Measurements from ENCODE around the gene IGFBP6. TPM values are rescaled to one million over a fixed set of nuclear protein-coding genes. Genes with fewer than 3 reads are reported as not detected.

IGFBP6 gene
- polyA plus RNA-seq, 3 donors from 2014 or later: 0.69 to 2.1 TPM; not detected in 1

DNA sequence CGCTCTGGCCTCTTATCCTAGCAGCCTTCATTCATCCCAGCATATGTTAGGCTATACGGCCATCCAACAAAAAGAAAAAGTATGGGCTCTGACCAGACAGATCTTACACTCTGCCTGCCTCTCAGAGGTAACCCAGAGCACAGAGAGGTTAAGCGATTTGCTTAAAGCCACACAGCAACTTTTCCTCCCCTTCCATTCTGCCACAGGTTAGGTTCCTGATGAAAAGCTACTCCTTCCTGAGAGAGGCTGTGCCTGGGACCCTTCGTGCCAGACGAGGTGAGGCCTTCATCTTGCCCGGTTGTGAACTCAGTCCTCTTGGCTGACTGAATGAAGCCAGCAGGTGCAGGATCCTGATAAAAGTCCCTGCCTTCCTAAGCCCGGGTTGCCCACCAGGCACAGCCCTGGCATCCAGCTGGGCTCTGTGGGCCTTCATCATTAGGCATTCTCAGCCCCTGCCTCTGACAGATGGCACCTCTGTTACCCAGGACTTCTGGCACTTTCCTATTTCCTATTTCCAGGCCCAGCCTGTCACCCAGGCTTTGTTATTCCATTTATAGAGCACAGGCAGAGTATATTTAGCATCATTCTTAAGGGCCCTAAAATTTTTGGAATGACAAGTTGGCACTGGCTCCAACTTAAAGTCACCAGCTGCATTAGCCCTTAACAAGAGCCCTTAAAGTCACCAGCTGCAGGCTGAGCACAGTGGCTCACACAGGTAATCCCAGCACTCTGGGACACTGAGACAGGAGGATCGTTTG lies 18.6 kb downstream of the IGFBP6 start:
- H3K4me1 Mint-ChIP-seq: no peaks in the 10 kb centered on the region
- H3K27ac Mint-ChIP-seq: no peak overlapping the region
- peaks cover 0 to 3% (median 0%) of the 10 kb centered on the region in 3 donors for H3K36me3 Mint-ChIP-seq
- H3K4me3 Mint-ChIP-seq: no peak overlapping the region
- no peaks in the 10 kb centered on the region for H3K27me3 Mint-ChIP-seq (ENCODE audit: low read depth in 3 of 3)
- no peak for DNase-seq
- no peaks in the 10 kb centered on the region for H3K9me3 Mint-ChIP-seq

DNA sequence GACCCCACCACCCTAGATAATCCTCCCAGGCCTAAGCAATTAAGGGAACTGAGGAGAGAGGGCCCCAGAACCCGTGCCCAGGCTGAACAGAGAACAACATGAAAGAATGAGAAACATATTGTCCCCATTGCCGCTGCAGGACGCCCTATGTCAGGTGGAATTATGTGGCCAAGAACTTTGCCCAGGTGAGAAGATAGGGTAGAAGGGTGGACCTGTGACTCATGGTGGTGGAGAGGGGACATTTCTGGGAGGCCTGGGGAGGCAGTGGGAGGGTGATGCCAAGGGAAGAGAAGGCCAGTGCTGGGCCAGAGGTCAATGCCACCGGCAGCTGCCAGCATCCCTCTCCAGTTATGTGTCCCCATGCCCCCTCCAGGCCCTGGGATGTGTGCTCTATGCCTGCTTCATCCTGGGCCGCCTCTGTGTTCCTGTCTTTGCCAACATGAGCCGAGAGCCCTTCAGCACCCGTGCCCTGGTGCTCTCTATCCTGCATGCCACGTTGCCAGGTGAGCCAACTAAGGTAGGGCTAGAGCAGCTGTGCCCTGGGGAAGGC lies 21.4 kb downstream of the IGFBP6 start:
- no peak for DNase-seq
- no peaks in the 10 kb centered on the region for H3K36me3 Mint-ChIP-seq
- no peaks in the 10 kb centered on the region for H3K4me1 Mint-ChIP-seq
- H3K4me3 Mint-ChIP-seq: no peak overlapping the region
- H3K27me3 Mint-ChIP-seq (ENCODE audit: low read depth in 3 of 3): no peaks in the 10 kb centered on the region
- H3K9me3 Mint-ChIP-seq: no peaks in the 10 kb centered on the region
- no peak overlapping the region for H3K27ac Mint-ChIP-seq

DNA sequence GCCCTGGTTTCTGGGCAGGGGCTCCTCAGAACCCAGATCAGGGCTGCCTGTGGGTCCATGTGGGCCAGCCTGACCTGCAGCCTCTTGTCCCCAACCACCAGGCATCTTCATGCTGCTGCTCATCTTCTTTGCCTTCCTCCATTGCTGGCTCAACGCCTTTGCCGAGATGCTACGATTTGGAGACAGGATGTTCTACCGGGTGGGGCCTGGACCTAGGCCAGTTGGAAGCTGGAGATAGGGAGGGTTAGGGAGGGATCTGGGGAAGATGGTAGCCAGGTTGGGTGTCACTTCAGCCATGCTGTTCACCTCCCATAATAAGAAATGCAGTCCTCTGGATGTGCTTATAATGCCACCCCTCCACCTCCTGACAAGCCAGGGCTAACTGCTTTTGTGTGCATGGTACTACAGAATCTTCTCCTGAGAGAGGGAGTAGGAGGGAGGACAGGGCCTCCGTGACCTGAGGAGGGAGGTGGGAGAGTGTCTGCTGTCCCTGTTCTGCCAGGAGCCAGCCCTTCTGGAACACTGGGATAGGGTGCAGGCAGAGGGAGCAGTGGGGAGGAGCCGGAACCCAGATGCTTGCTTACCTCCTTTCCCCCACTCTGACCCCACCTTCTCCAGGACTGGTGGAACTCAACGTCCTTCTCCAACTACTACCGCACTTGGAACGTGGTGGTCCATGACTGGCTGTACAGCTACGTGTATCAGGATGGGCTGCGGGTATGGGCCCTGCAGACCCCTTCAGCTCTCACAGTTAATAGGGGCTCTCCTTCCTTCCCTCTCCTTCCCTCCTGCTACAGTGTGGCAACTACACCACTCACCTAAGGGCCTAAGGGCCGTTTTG lies 23.4 kb downstream of the IGFBP6 start:
- no peak for DNase-seq
- H3K4me1 Mint-ChIP-seq: no peaks in the 10 kb centered on the region
- peak overlapping the region in 1 of 6 donors; percentile 10 for H3K27ac Mint-ChIP-seq
- peaks cover 0 to 2% (median 0%) of the 10 kb centered on the region in 3 donors for H3K27me3 Mint-ChIP-seq (ENCODE audit: low read depth in 3 of 3)
- no peaks in the 10 kb centered on the region for H3K36me3 Mint-ChIP-seq
- peaks cover 0 to 1% (median 0%) of the 10 kb centered on the region in 6 donors for H3K9me3 Mint-ChIP-seq
- H3K4me3 Mint-ChIP-seq: no peak overlapping the region

DNA sequence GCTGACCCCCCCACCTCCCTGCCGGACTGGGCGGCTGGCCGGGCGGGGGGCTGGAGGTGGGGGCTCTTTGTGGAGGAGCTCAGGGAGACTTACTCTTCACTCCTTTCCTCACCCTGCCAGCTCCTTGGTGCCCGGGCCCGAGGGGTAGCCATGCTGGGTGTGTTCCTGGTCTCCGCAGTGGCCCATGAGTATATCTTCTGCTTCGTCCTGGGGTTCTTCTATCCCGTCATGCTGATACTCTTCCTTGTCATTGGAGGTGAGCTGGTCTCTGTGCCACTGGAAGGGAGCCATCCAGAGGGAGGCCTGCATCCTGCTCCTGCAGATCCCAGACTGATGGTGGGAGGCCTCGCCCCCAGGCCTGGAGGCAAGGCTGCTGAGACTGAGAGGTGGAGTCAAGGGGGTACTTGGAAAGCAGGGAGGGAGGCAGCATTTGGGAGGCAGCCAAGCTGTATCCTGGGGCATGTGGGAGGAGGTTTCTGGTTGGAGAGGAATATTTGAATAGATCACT lies 25.5 kb downstream of the IGFBP6 start:
- Mint-ChIP-seq H3K4me3 (no peak overlapping the region), H3K9me3 (peaks cover 0 to 1% (median 0%) of the 10 kb centered on the region in 6 donors), H3K27me3 (ENCODE audit: low read depth in 3 of 3) (peaks cover 0 to 6% (median 3%) of the 10 kb centered on the region in 3 donors), H3K36me3 (peaks cover 0 to 3% (median 0%) of the 10 kb centered on the region in 3 donors), H3K4me1 (no peaks in the 10 kb centered on the region), H3K27ac (no peak overlapping the region)
- DNase-seq: no peak

DNA sequence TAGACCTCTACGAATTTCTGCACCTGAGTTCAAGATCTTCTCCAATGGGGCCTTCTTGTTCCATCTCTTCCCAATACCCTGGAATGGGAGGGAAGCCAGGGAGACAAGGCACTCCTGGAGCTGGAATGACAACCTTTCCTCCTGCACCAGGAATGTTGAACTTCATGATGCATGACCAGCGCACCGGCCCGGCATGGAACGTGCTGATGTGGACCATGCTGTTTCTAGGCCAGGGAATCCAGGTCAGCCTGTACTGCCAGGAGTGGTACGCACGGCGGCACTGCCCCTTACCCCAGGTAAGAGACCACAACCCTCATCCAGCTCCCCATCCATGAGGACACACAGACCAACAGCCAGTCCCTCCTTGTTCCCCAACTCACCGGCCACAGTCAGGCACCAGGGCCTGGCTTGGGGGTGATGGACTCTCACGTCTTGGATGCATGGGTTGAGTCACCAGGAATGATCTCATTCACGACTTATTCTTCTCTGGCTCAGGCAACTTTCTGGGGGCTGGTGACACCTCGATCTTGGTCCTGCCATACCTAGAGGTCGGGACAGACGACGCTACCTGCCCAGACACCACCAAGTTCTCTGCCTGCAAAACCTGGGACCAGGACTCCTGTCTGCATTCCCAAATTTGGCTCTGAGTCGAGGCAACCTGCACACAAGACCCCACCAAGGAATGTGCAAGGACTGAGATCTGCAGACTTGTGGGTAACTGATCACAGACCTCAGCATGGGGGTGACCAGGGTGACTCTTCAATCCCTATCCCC lies 26.3 kb downstream of the IGFBP6 start:
- H3K36me3 Mint-ChIP-seq: peaks cover 0 to 3% (median 0%) of the 10 kb centered on the region in 3 donors
- peaks cover 0 to 1% (median 0%) of the 10 kb centered on the region in 6 donors for H3K9me3 Mint-ChIP-seq
- no peak overlapping the region for H3K27ac Mint-ChIP-seq

DNA sequence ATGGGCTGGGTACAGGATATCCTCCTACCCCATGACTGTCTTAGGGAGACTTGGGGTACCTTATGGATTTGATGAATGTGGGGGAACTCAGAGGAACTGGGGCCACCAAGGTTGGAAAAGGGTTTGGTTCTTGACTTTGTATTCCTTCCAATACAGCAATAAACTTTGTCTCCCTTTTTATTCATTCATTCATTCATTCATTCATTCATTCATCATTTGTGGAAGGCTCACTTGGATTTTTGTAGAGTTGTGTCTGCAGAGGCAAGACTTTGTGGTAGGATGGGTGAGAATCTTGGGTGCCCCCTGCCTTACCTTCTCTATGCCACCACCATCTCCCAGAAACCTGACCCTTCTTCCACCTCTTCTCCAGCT lies 26.9 kb downstream of the IGFBP6 start:
- H3K9me3 Mint-ChIP-seq: peaks cover 0 to 1% (median 0%) of the 10 kb centered on the region in 6 donors
- peaks cover 0 to 3% (median 0%) of the 10 kb centered on the region in 3 donors for H3K36me3 Mint-ChIP-seq
- no peak overlapping the region for H3K27ac Mint-ChIP-seq
- no peak for DNase-seq
- no peaks in the 10 kb centered on the region for H3K4me1 Mint-ChIP-seq
- peaks cover 0 to 9% (median 8%) of the 10 kb centered on the region in 3 donors for H3K27me3 Mint-ChIP-seq (ENCODE audit: low read depth in 3 of 3)
- no peak overlapping the region for H3K4me3 Mint-ChIP-seq

More for the DNA sequence above, 26.3 kb downstream of the IGFBP6 start:
- Mint-ChIP-seq H3K4me3 (no peak overlapping the region), H3K4me1 (no peaks in the 10 kb centered on the region), H3K27me3 (ENCODE audit: low read depth in 3 of 3) (peaks cover 0 to 6% (median 6%) of the 10 kb centered on the region in 3 donors)
- DNase-seq: no peak

DNA sequence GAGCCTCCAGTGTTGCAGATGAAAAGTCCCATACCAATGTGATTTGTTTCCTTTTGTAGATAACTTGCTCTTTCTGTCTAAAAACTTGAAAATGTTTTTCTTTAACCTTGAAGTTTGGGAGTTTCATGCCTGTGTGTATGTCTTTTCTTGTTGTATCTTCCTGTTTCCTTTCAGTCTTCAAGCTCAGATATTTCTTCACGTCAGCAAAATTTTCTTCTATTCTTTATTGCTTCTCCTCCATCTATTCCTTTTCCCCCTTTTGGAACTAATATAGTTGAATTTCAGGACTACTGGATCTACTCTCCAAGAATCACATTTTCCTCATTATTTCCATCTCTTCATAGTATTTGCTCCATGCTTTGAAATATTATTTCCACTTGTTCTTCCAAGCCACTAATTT lies 29.7 kb downstream of the IGFBP6 start:
- H3K9me3 Mint-ChIP-seq: peaks cover 0 to 1% (median 0%) of the 10 kb centered on the region in 6 donors
- H3K36me3 Mint-ChIP-seq: peaks cover 0 to 3% (median 0%) of the 10 kb centered on the region in 3 donors
- no peaks in the 10 kb centered on the region for H3K4me1 Mint-ChIP-seq
- DNase-seq: no peak
- H3K4me3 Mint-ChIP-seq: no peak overlapping the region
- no peak overlapping the region for H3K27ac Mint-ChIP-seq
- peaks cover 4 to 14% (median 11%) of the 10 kb centered on the region in 3 donors for H3K27me3 Mint-ChIP-seq (ENCODE audit: low read depth in 3 of 3)

DNA sequence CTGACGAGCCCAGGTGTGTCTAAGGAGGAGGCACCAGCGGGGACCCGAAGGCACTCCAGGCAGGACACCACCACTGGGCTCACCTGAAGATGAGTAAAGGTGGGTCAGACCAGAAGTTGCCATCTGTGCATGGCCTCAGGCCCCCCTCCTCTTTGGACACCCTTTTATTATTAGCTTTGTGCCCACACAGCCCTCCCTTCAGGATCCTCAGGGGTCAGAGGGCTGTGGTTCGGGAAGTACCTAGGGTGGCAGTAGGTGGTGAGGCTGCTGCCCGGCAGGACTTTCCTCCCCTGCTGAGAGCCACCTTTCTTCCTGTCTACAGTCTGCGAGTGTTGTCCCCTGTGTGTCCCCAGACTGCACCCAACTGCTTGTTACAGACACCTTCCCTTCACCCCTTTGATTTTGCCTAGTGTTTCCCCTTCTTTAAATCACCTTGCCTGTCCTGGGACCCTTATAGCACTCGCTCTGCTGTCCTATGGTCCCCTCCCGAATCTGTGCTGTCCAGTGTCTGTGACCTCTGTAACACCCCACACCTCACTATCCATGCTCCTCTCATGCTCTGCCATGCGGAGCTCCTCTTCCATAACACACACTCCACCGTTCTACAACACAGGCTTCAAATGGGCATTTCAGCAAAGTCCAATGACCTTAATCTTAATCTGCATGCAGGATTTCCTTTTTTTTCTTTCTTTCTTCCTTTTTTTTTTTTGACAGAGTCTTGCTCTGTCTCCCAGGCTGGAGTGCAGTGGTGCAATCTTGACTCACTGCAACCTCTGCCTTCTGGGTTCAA lies 31.5 kb downstream of the IGFBP6 start:
- Mint-ChIP-seq H3K4me1 (no peaks in the 10 kb centered on the region), H3K9me3 (peaks cover 0 to 1% (median 0%) of the 10 kb centered on the region in 6 donors), H3K36me3 (peaks cover 0 to 3% (median 0%) of the 10 kb centered on the region in 3 donors), H3K27me3 (ENCODE audit: low read depth in 3 of 3) (peaks cover 4 to 14% (median 11%) of the 10 kb centered on the region in 3 donors), H3K4me3 (no peak overlapping the region), H3K27ac (no peak overlapping the region)
- no peak for DNase-seq

DNA sequence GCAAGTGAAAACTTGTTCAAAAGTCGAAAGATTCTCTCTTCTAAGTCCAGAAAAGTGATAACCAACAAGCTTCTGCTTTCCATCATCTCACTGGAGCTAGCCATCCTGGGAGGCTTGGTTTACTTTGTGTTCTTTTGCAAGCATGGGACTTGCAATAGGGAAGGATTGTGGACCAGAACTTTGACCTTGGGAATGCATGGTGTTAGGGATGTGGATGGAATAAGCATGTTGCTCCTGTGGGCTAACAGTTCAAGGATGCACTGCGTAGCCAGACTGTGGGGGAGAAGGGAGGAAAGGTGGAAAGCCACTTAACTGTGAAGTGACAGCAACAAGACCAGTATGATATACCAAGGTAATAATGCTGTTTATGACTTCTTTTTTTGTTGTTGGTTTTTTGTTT lies 34.4 kb downstream of the IGFBP6 start:
- Mint-ChIP-seq H3K36me3 (peaks cover 0 to 3% (median 0%) of the 10 kb centered on the region in 3 donors), H3K27ac (no peak overlapping the region), H3K9me3 (peaks cover 0 to 4% (median under 1%) of the 10 kb centered on the region in 6 donors), H3K4me1 (no peaks in the 10 kb centered on the region), H3K27me3 (ENCODE audit: low read depth in 3 of 3) (peaks cover 5 to 17% (median 7%) of the 10 kb centered on the region in 3 donors), H3K4me3 (no peak overlapping the region)
- DNase-seq: no peak

DNA sequence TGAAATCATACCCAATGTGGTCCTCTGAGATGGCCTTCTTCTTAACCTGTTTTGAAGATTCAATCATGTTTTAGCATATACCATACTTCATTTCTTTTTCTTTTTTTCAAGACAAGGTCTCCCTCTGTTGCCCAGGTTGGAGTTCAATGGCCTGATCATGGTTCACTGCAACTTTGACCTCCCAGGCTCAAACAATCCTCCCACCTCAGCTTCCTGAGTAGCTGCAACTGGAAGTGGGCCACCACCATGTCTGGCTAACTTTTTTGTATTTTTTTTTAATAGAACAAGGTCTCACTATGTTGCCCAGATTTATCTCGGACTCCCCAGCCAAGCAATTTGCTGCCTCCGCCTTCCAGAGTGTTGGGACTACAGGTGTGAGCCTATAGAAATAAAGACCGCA lies 36.3 kb downstream of the IGFBP6 start:
- DNase-seq: no peak
- Mint-ChIP-seq H3K4me3 (no peak overlapping the region), H3K27ac (no peak overlapping the region), H3K9me3 (peaks cover 5 to 12% (median 10%) of the 10 kb centered on the region in 6 donors), H3K4me1 (no peaks in the 10 kb centered on the region), H3K27me3 (ENCODE audit: low read depth in 3 of 3) (peaks cover 5 to 19% (median 11%) of the 10 kb centered on the region in 3 donors), H3K36me3 (peaks cover 0 to 4% (median 3%) of the 10 kb centered on the region in 3 donors)

DNA sequence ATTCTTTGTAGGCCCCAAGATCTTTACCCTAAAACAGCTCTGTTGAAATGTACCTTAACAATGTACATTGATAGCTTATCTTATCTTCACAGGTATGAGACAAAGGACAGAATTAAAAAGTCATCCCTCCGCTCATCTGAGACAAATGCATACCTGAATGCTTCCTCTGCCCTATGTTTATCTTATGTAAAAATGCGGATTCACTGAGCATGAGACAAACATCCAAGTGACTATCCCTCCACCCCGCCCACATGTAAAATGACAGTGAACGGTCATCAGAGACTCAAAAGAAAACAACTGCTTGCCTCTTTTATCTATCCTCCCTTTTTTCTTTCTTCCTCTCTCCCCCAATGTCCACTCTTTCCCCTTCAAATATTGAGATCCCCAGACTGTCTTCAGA lies 45.9 kb downstream of the IGFBP6 start:
- peaks cover 0 to 2% (median 0%) of the 10 kb centered on the region in 6 donors for H3K9me3 Mint-ChIP-seq
- no peaks in the 10 kb centered on the region for H3K36me3 Mint-ChIP-seq
- peaks cover 0 to 5% (median 0%) of the 10 kb centered on the region in 3 donors for H3K27me3 Mint-ChIP-seq (ENCODE audit: low read depth in 3 of 3)
- DNase-seq: no peak
- H3K27ac Mint-ChIP-seq: no peak overlapping the region
- no peaks in the 10 kb centered on the region for H3K4me1 Mint-ChIP-seq
- H3K4me3 Mint-ChIP-seq: no peak overlapping the region

DNA sequence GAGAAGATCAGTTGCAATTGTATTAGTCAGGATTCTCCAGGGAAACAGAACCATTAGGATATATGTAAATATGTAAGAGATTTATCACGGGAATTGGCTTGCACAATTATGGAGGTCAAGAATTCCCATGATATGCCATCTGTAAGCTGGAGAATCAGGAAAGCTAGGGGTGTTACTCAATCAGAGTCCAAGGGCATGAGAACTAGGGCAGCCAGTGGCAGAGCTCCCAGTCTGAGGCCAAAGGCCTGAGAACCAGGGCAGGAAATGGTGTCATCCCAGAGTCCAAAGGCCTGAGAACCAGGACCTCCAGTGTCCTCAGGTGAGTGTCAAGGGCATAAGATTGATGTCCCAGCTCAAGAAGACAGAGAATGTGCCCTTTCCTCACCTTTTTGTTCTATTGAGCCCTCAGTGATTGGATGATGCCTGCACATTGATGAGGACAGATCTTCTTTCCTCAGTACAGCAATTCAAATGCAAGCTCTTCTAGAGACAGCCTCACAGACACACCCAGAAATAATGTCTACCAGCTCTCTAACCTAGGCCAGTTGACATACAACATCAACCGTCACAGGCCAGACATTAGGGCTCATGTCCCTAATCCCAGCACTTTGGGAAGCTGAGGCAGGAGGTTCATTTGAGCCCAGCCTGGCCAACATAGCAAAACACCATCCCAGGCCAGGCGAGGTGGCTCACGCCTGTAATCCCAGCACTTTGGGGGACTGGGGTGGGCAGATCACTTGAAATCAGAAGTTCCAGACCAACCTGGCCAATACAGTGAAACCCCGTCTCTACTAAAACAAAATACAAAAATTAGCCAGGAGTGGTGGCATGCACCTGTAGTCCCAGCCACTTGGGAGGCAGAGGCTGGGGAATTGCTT lies 48.2 kb downstream of the IGFBP6 start:
- H3K27me3 Mint-ChIP-seq (ENCODE audit: low read depth in 3 of 3): peaks cover 0 to 3% (median 3%) of the 10 kb centered on the region in 3 donors
- H3K27ac Mint-ChIP-seq: no peak overlapping the region
- DNase-seq: no peak
- no peaks in the 10 kb centered on the region for H3K9me3 Mint-ChIP-seq
- H3K4me1 Mint-ChIP-seq: no peaks in the 10 kb centered on the region
- H3K36me3 Mint-ChIP-seq: no peaks in the 10 kb centered on the region
- no peak overlapping the region for H3K4me3 Mint-ChIP-seq

Data from immature natural killer cell (primary cell).